NCI-H345 (cell line): ENCODE measurements around the gene AGXT2.

Source experiments
- DNase-seq: peaks from one replicate; lab custom pipeline; 2025; lab: John Stamatoyannopoulos, UW

The AGXT2 gene

DNA sequence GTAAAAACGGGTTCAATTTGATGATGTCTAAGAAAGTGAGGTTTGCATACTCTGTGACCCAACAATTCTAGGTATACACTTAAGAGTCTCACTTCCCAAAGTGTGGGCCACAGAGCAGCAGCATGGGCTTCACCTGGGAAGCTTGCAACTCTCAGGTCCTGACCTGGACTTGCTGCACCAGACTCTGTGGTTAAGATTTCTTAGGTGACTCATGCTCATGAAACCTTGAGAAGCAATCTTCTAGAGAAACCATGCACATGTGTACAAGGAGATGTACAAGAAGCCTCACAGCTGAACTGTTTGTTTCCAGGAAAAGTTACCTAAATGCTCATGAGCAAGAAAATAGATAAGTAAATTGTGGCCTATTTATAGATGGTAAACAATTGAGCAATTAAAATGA is 88.4 kb downstream of the AGXT2 start:
- no peak for DNase-seq

DNA sequence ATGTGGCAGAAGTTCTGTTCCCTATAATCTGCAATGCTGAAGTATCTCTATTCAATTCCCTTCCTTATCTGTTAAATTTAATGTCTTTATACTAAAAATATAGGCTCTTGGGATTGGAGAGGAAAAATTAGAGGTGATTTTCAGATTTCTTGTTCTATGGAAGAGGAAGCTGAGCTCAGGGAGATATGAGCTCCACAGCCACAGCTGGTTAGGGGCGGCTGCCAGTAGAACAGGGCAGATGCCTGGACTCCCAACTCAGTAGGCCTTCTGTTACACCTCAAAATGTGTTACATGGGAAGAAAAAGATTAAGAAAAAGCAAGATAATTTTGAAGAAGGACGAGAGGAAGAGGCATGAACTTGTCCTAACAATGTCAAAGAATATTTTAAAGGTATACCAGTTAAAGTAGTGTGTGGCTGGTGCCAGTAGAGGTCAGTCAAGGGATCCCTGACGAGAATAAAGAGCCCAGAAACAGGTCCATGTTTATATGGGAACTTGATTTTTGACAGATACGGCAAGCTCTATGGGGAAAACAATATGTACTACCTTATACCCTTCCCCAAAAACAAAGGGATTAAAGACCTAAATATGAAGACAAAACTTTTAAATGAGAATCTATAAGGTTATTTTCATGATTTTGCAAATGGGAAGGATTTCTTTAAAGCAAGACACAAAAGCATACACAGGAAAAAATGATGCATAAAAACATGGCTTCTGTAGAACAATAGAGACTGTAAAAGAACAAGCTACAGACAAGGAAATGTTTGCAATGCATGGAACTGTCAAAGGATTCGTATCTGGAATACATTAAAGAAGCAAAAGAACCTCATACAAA is 89.7 kb downstream of the AGXT2 start:
- DNase-seq, result peak; percentile 3

DNA sequence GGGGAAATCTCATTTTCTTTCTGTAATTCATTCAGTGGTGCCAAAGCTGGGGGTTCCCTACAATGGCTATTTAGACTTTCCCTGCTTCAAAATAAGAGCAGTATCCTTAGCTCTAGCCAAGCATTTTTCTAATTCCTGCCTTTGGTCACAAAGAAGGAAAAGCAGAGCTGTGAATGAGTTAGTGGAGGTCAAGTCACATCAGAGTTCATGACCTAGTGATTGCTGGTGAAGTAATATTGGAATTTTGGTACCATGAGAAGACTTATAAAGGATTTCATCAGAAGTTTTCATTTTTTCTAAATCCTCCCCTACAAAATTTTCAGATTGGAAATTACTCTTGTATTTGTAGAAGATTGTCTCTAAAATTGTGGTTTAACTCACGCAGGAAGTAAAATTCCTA is 90.4 kb downstream of the AGXT2 start:
- no peak for DNase-seq
